Karpas-422 (cell line): ENCODE results near the gene SORCS2. TPM values are rescaled to one million over a fixed set of nuclear protein-coding genes. Genes with fewer than 3 reads are reported as not detected.

ENCODE experiments used
- DNase-seq: peaks from one replicate; pipeline ENCODE4 v3.0.0-alpha.2; 2015
- H2AFZ ChIP-seq: fragments of 200-600 bp; sonication (generic); 2 replicates; pipeline ENCODE4 v1.6.1; 2014; ENCODE audit warnings: antibody characterized with exemption, low read length, mixed read lengths
- H3K27ac ChIP-seq: fragments of 200-600 bp; sonication (generic); 2 replicates; pipeline ENCODE4 v1.5.1; 2014; ENCODE audit warnings: mild to moderate bottlenecking, low read length, moderate library complexity
- H3K27me3 ChIP-seq: fragments of 200-600 bp; sonication (generic); 2 replicates; pipeline ENCODE4 v1.6.1; 2014; ENCODE audit warnings: low read length, mixed read lengths
- H3K36me3 ChIP-seq: fragments of 200-600 bp; sonication (generic); 2 replicates; pipeline ENCODE4 v1.6.1; 2014; ENCODE audit warnings: low read length, mixed read lengths; ENCODE audit not compliant: insufficient read depth
- H3K4me1 ChIP-seq: fragments of 200-600 bp; sonication (generic); 2 replicates; pipeline ENCODE4 v1.6.1; 2014; ENCODE audit warnings: mild to moderate bottlenecking, low read length, mixed read lengths
- H3K4me2 ChIP-seq: fragments of 200-600 bp; sonication (generic); 2 replicates; pipeline ENCODE4 v1.6.1; 2014; ENCODE audit warnings: low read length, low read depth, mild to moderate bottlenecking; ENCODE audit not compliant: poor library complexity, severe bottlenecking
- H3K4me3 ChIP-seq: fragments of 200-600 bp; sonication (generic); 2 replicates; pipeline ENCODE4 v1.5.1; 2014; ENCODE audit warnings: mild to moderate bottlenecking, antibody characterized with exemption, low read length, mixed read lengths
- H3K79me2 ChIP-seq: fragments of 200-600 bp; sonication (generic); 2 replicates; pipeline ENCODE4 v1.6.1; 2014; ENCODE audit warnings: mild to moderate bottlenecking, low read length, mixed read lengths
- H3K9ac ChIP-seq: fragments of 200-600 bp; sonication (generic); 2 replicates; pipeline ENCODE4 v1.6.0; 2014; ENCODE audit warnings: low read length
- H3K9me2 ChIP-seq: fragments of 200-600 bp; sonication (generic), shearing (Covaris generic); replicated peaks from 2 replicates; pipeline ENCODE4 v1.6.0; 2014; ENCODE audit warnings: mild to moderate bottlenecking, low read length, moderate library complexity; ENCODE audit not compliant: insufficient read depth
- H3K9me3 ChIP-seq: fragments of 300-700, 200-600 bp; sonication (generic); 2 replicates; pipeline ENCODE4 v1.6.1; 2014; ENCODE audit warnings: low read length, mixed read lengths
- H4K20me1 ChIP-seq: fragments of 200-600 bp; sonication (generic); 2 replicates; pipeline ENCODE4 v1.6.1; 2014; ENCODE audit warnings: mild to moderate bottlenecking, antibody characterized with exemption, low read length, low read depth; ENCODE audit not compliant: insufficient read depth
- total RNA-seq: library from RNA; depleted of rRNA; stranded (reverse); fragments of >200 nt; shearing (Covaris generic); gene quantifications from 2 replicates; pipeline ENCODE4 v1.2.3, GENCODE V29; 2014; ENCODE audit warnings: low replicate concordance

SORCS2 gene
- total RNA-seq, 1 experiment from 2014 or later: not detected

- Histone ChIP-seq H3K79me2 (peaks cover 59% of the 10 kb centered on the region), H3K27me3 (no peaks in the 10 kb centered on the region), H3K36me3 (no peaks in the 10 kb centered on the region; the same call in 1 of the 2 replicates), H4K20me1 (peaks cover 37% of the 10 kb centered on the region; the same call in 1 of the 2 replicates), H3K9ac (no peak overlapping the region), H3K4me2 (no peak overlapping the region), H3K27ac (no peak overlapping the region), H3K9me3 (no peaks in the 10 kb centered on the region), H3K4me1 (peaks cover 10% of the 10 kb centered on the region), H3K4me3 (no peak overlapping the region), H2AFZ (no peak overlapping the region), H3K9me2 (no peaks in the 10 kb centered on the region)
- no peak for DNase-seq
These were observed 566.1 kb downstream of the SORCS2 start for GRCh38 chr4:7758476-7758875.

- Histone ChIP-seq H3K79me2 (peaks cover 56% of the 10 kb centered on the region), H3K9ac (no peak overlapping the region), H2AFZ (no peak overlapping the region), H3K4me3 (no peak overlapping the region), H4K20me1 (peaks cover 35% of the 10 kb centered on the region; the same call in 1 of the 2 replicates), H3K4me1 (peaks cover 10% of the 10 kb centered on the region), H3K27me3 (no peaks in the 10 kb centered on the region), H3K4me2 (no peak overlapping the region), H3K9me3 (no peaks in the 10 kb centered on the region), H3K9me2 (no peaks in the 10 kb centered on the region), H3K27ac (no peak overlapping the region), H3K36me3 (no peaks in the 10 kb centered on the region; the same call in 1 of the 2 replicates)
- no peak for DNase-seq
These were observed 566.9 kb downstream of the SORCS2 start for GRCh38 chr4:7759216-7759615.

- no peak overlapping the region for H3K27ac ChIP-seq
- no peaks in the 10 kb centered on the region for H3K9me2 ChIP-seq
- no peaks in the 10 kb centered on the region; the same call in 1 of the 2 replicates for H3K36me3 ChIP-seq
- no peak overlapping the region for H3K4me2 ChIP-seq
- peaks cover 52% of the 10 kb centered on the region for H3K79me2 ChIP-seq
- DNase-seq: no peak
- no peak overlapping the region for H2AFZ ChIP-seq
- H3K4me3 ChIP-seq: no peak overlapping the region
- peaks cover 31% of the 10 kb centered on the region; the same call in 1 of the 2 replicates for H4K20me1 ChIP-seq
- H3K4me1 ChIP-seq: peaks cover 10% of the 10 kb centered on the region
- H3K9ac ChIP-seq: no peak overlapping the region
- no peaks in the 10 kb centered on the region for H3K9me3 ChIP-seq
- H3K27me3 ChIP-seq: no peaks in the 10 kb centered on the region
These were observed 567.3 kb downstream of the SORCS2 start for GRCh38 chr4:7759635-7760034.

- no peak overlapping the region for H3K9ac ChIP-seq
- H3K36me3 ChIP-seq: no peaks in the 10 kb centered on the region
- H3K27ac ChIP-seq: no peak overlapping the region
- no peaks in the 10 kb centered on the region for H3K9me3 ChIP-seq
- no peaks in the 10 kb centered on the region for H3K27me3 ChIP-seq
- H4K20me1 ChIP-seq: peaks cover 28% of the 10 kb centered on the region; the same call in 1 of the 2 replicates
- H3K4me3 ChIP-seq: no peak overlapping the region
- no peak overlapping the region for H2AFZ ChIP-seq
- DNase-seq: no peak
- H3K79me2 ChIP-seq: peaks cover 46% of the 10 kb centered on the region
- no peaks in the 10 kb centered on the region for H3K9me2 ChIP-seq
- H3K4me2 ChIP-seq: no peak overlapping the region
- H3K4me1 ChIP-seq: peaks cover 8% of the 10 kb centered on the region
These were observed 567.9 kb downstream of the SORCS2 start for GRCh38 chr4:7760228-7760627.

DNA sequence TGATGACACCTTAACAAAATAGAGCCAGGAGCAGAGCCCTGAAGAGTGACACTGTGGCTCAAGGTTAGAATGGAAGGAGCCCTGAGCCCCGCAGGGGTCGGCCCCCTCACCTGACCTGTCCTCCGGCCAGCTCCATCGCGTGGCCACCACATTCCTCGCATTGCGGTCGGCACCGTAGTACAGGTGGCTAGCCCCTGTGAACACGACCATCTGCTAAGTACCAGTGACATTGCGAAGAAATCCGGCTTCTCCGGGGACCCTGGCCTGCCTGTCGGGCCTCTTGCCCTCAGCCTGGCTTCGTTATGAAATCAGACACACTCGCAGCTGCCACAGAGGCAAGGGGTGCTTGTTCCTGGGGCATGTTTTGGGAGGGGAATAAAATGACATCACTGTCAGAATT, 568.4 kb downstream of the SORCS2 start:
- peaks cover 3% of the 10 kb centered on the region for H3K4me1 ChIP-seq
- H3K36me3 ChIP-seq: no peaks in the 10 kb centered on the region
- no peak for DNase-seq
- no peak overlapping the region for H2AFZ ChIP-seq
- no peak overlapping the region for H3K9ac ChIP-seq
- peaks cover 23% of the 10 kb centered on the region; the same call in 1 of the 2 replicates for H4K20me1 ChIP-seq
- no peaks in the 10 kb centered on the region for H3K9me3 ChIP-seq
- H3K4me2 ChIP-seq: no peak overlapping the region
- peaks cover 42% of the 10 kb centered on the region for H3K79me2 ChIP-seq
- no peak overlapping the region for H3K4me3 ChIP-seq
- H3K27ac ChIP-seq: no peak overlapping the region
- H3K9me2 ChIP-seq: no peaks in the 10 kb centered on the region
- H3K27me3 ChIP-seq: no peaks in the 10 kb centered on the region

GRCh38 chr4:7761312-7761711, 569.0 kb downstream of the SORCS2 start:
- no peak overlapping the region for H3K4me3 ChIP-seq
- no peaks in the 10 kb centered on the region for H3K27me3 ChIP-seq
- no peaks in the 10 kb centered on the region for H3K36me3 ChIP-seq
- H3K4me2 ChIP-seq: no peak overlapping the region
- H3K9me2 ChIP-seq: no peaks in the 10 kb centered on the region
- no peak overlapping the region for H2AFZ ChIP-seq
- no peak for DNase-seq
- peaks cover 19% of the 10 kb centered on the region; the same call in 1 of the 2 replicates for H4K20me1 ChIP-seq
- H3K79me2 ChIP-seq: peaks cover 36% of the 10 kb centered on the region
- no peak overlapping the region for H3K9ac ChIP-seq
- H3K4me1 ChIP-seq: no peaks in the 10 kb centered on the region
- no peaks in the 10 kb centered on the region for H3K9me3 ChIP-seq
- no peak overlapping the region for H3K27ac ChIP-seq

DNA sequence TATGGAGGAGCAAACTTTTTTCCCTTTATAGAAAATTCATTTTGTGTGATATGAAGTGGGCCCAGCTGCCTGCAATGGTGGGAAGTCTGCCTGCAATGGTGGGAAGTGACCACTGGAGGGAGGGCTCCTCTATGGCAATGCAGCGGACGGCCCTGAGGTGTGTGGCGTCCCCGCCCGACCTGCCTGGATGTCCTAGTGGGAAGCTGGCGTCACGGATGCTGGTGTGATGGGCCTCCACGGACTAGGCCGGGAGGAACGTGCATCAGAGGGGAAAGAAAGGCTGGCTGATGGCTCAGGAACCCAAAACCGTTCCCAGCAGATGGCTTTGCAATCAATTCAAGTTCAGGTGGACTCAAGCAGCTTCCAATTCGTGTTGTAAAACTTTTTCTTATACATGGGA, 569.4 kb downstream of the SORCS2 start:
- no peaks in the 10 kb centered on the region for H3K27me3 ChIP-seq
- no peaks in the 10 kb centered on the region for H3K9me3 ChIP-seq
- peaks cover 32% of the 10 kb centered on the region for H3K79me2 ChIP-seq
- no peaks in the 10 kb centered on the region for H3K4me1 ChIP-seq
- peak; percentile 71 for DNase-seq
- H3K36me3 ChIP-seq: no peaks in the 10 kb centered on the region
- H3K27ac ChIP-seq: no peak overlapping the region
- H4K20me1 ChIP-seq: peaks cover 15% of the 10 kb centered on the region; the same call in 1 of the 2 replicates
- H3K9me2 ChIP-seq: no peaks in the 10 kb centered on the region
- H3K4me2 ChIP-seq: no peak overlapping the region
- H3K4me3 ChIP-seq: no peak overlapping the region
- no peak overlapping the region for H2AFZ ChIP-seq
- H3K9ac ChIP-seq: no peak overlapping the region

DNA sequence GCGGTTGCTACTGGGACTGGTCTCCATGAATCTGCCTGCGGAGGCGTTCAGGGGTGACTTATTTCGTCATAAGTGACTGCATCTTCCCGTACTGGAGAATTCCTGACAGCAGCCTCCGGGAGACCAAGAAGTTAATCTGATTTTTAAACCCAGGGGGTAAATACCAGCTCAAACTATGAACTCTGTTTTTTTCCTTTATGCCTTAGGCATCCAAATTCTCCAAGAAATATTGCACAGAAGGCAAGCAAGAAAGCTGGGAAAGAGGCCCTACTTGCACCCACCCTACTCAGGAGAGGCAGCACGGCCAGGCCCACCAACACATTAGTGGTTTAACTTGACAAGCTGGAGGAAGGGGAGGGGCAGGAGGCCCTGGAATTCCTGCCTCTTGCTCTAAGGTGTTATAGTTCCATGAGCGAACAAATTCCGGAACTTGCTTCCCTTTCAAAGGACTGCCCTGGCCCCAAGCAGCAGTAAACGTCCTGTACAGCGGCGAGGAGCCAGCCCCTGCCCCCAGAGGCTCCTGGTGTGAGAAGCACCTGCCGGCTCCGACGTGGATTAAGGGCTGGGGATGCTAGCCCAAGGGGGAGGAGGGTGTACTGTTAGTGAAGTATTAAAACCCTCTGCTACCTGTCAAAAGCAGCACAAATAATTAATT, 570.2 kb downstream of the SORCS2 start:
- Histone ChIP-seq H3K9ac (no peak overlapping the region), H3K4me1 (no peaks in the 10 kb centered on the region), H3K9me2 (no peaks in the 10 kb centered on the region), H3K79me2 (peaks cover 24% of the 10 kb centered on the region), H3K27me3 (no peaks in the 10 kb centered on the region), H3K36me3 (no peaks in the 10 kb centered on the region), H2AFZ (no peak overlapping the region), H3K4me3 (no peak overlapping the region), H3K27ac (no peak overlapping the region), H3K9me3 (no peaks in the 10 kb centered on the region), H3K4me2 (no peak overlapping the region), H4K20me1 (peaks cover 13% of the 10 kb centered on the region; the same call in 1 of the 2 replicates)
- no peak for DNase-seq
